GM21360 (cell line): ENCODE results near the gene TEKTIP1.
"Not testable (repeated sequence)": the region's sequence is repeated elsewhere in the genome, so short reads cannot be mapped to it uniquely, and the experiment has no call there.

Experiments used
- ATAC-seq: cut with Tn5 transposase; IDR thresholded peaks from one replicate; pipeline ENCODE4 v1.9.1; 2021; ENCODE audit warnings: mild to moderate bottlenecking, moderate library complexity; ENCODE audit not compliant: unreplicated experiment

The TEKTIP1 gene

GRCh38 chr19:3507371-3508120 is 31.4 kb upstream of the TEKTIP1 start:
- no peak for ATAC-seq

- not testable (repeated sequence) for ATAC-seq
Measured at GRCh38 chr19:3508121-3508661, 30.8 kb upstream of the TEKTIP1 start.

GRCh38 chr19:3508771-3509535 is 30.0 kb upstream of the TEKTIP1 start:
- no peak for ATAC-seq

GRCh38 chr19:3509566-3509989 is 29.4 kb upstream of the TEKTIP1 start:
- no peak for ATAC-seq

GRCh38 chr19:3510727-3511126 is 28.2 kb upstream of the TEKTIP1 start:
- ATAC-seq, result no peak

- no peak for ATAC-seq
Measured at GRCh38 chr19:3511506-3512251, 27.3 kb upstream of the TEKTIP1 start.

GRCh38 chr19:3512562-3513228 is 26.3 kb upstream of the TEKTIP1 start:
- ATAC-seq, result no peak

- ATAC-seq, result no peak
Measured at GRCh38 chr19:3513229-3514140, 25.5 kb upstream of the TEKTIP1 start.

GRCh38 chr19:3514930-3515329 is 24.0 kb upstream of the TEKTIP1 start:
- no peak for ATAC-seq

- ATAC-seq, result no peak
Measured at GRCh38 chr19:3515891-3516422, 23.0 kb upstream of the TEKTIP1 start.

GRCh38 chr19:3516675-3517207 is 22.2 kb upstream of the TEKTIP1 start:
- ATAC-seq, result no peak

- no peak for ATAC-seq
Measured at GRCh38 chr19:3517638-3518037, 21.3 kb upstream of the TEKTIP1 start.

GRCh38 chr19:3518255-3518654 is 20.7 kb upstream of the TEKTIP1 start:
- no peak for ATAC-seq

- no peak for ATAC-seq
Measured at GRCh38 chr19:3518659-3519058, 20.3 kb upstream of the TEKTIP1 start.

- no peak for ATAC-seq
Measured at GRCh38 chr19:3519126-3519525, 19.8 kb upstream of the TEKTIP1 start.

GRCh38 chr19:3520166-3521103 is 18.5 kb upstream of the TEKTIP1 start:
- ATAC-seq, result no peak

- no peak for ATAC-seq
Measured at GRCh38 chr19:3521104-3521445, 17.9 kb upstream of the TEKTIP1 start.
